Cardiac ventricle fibroblast (primary cell): ENCODE results near the gene CADM4. TPM values are rescaled to one million over a fixed set of nuclear protein-coding genes. Genes with fewer than 3 reads are reported as not detected.

Experiments
- total RNA-seq: library from RNA; depleted of rRNA; stranded (reverse); fragments of >200 nt; gene quantifications from 2 replicates; pipeline ENCODE4 v1.2.3, GENCODE V29; 2015

CADM4 gene, protein sequence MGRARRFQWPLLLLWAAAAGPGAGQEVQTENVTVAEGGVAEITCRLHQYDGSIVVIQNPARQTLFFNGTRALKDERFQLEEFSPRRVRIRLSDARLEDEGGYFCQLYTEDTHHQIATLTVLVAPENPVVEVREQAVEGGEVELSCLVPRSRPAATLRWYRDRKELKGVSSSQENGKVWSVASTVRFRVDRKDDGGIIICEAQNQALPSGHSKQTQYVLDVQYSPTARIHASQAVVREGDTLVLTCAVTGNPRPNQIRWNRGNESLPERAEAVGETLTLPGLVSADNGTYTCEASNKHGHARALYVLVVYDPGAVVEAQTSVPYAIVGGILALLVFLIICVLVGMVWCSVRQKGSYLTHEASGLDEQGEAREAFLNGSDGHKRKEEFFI
- total RNA-seq: 0.81 and 1.2 TPM in 2 replicates

DNA sequence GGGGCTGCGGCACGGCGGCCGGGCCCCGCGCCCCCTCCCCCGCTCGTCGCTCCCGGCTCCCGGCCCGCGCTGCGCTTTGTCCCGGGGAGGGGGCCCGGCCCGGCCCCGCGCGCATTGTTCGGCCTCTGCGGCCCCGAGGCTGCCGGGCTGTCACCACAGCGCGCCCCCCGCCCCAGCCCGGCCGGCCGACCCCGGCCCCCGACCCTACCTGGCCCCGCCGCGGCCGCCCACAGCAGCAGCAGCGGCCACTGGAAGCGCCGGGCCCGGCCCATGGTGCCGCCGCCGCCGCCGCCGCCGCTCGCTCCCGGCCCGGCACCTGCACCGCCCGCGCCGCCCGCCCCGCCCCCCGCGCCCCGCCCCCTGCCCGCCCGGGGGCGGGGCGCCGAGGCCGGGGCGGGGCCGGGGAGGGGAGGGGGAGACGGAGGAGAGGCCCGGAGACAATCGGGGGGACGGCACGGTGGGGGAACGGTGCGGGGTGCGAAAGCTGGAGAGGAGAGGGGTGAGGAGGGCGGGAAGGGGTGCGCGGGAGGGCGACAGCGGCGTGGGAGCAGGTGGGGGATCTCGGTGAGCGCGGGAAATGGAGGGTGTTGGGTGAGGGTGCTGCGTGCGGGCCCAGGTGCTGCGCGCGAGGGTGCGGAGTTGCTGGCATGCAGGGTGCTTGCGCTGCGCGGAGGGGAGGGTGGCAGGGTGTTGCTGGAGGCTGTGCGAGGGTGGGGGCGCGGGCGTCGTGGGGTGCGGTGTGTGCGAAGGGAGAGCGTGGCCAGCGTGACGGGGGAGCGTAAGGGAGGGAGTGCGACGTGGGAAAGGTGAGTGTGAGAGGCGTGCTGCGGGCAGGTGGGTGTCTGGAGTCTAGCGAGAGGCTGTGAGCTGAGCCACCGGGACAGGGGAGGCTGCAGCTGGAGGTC lies at the start of gene CADM4:
Gene CADM4 (minus strand): TSS at position 332 of the 905 bp plus-strand sequence. CDS start 60 bp downstream, at position 272.

GRCh38 chr19:43619262-43620060 lies 20.2 kb downstream of the CADM4 start, which contains the start of gene ZNF428:
Gene ZNF428 (minus strand): TSS chr19:43619629. CDS start chr19:43614304, 5,325 bp downstream.

GRCh38 chr19:43611788-43612187 lies 27.9 kb downstream of the CADM4 start, which contains the start of gene SRRM5:
Gene SRRM5 (plus strand): TSS chr19:43612088. CDS start chr19:43612122, 34 bp downstream.

DNA sequence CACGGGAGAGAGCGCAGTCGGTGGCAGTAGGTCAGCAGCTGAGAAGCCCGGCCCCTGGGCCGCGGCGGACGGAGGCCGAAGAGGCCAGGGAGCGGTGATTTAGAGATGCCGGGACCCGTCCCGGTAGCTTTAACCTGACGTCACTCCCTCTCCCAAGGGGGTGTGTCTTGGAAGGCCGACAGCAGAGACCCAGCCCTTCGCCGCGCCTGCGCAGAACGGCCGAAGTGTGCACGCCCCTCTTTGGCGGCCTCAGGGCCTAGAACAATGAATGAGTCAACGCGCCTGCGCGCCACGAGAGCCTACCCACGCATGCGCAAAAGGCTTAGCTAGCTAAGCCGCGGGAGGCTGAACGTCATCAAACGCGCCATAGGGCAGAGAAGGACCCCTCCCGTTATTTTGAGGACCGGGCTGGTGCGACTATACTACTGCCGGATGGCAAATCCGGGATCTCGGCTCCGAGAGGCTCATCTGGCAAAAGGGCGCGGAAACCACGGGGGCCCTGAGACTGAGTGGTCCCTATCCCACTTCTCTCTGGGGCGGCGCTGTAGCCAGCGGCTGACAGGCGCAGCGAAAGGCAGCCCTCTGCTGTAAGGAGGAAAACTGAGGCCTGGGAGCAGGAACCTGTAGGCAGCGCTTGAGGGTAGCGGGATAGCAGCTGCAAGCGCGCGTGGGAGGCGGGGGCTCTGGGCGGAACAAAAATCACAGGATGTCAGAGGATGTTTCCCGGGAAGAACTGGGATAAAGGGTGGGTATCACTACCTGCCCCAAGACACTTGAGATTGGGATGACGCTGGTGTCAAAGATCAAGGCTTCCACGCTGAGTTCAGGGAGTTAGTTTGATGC lies 43.4 kb downstream of the CADM4 start, which contains the start of the genes IRGQ and ZNF576:
Gene IRGQ (minus strand): TSS at position 136 of the 843 bp plus-strand sequence. CDS start 796 bp downstream, outside the sequence.
Gene ZNF576 (plus strand): TSS at position 597 of the 843 bp plus-strand sequence. CDS start 514 bp downstream, outside the sequence.

DNA sequence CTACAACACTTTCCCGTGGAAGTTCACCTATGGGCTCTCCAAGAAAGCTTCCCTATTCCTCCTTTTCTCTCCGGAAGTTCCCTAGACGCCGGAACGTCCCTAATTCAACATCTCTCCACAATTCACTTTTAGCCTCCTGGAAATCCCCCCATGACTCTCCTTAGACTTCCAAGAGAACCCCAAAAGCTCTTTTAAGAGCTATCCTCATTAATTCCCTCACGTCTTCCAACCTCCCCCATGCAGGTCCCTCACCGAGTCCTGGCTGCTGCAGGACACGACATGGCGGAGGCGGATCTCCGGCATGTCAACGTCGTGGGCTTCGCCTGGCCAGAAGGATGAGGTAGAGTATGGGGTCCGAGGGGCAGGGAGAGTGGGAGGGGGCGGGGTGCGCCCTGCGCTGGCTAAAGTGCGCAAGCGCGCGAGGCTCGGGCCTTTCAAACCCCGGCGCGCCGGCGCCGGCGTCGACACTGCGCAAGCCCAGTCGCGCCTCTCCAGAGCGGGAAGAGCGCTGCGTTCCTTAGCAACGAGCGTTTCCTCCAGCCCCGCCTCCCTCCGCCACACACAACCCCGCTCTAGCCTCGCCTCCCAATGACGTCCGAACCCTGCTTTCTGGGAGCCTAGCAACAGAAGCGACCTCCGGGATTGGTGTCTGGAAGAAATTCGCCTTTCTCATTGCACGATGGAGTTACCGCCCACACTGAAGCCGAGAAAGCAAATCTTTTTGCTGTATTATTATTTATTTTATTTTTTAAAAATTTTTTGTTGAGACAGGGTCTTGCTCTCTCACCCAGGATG lies 64.3 kb downstream of the CADM4 start, which contains the start of the genes PINLYP and XRCC1:
Gene PINLYP (plus strand): TSS at position 646 of the 795 bp plus-strand sequence. CDS start 1,391 bp downstream, outside the sequence.
Gene XRCC1 (minus strand): TSS at position 372 of the 795 bp plus-strand sequence. CDS start 69 bp downstream, at position 303.

Other genes with a start within 250 kb of the CADM4 start
- not detected in 2 replicates for gene TEX101, start 225.0 kb downstream of the CADM4 start, total RNA-seq
- gene LYPD3, start 174.2 kb downstream of the CADM4 start, total RNA-seq: 0.44 and 0.75 TPM in 2 replicates
- 5.9 and 14.7 TPM in 2 replicates for gene PHLDB3, start 135.1 kb downstream of the CADM4 start, total RNA-seq
- gene ETHE1, start 112.6 kb downstream of the CADM4 start, total RNA-seq: 30.5 and 39.4 TPM in 2 replicates
- 0.15 and 0.25 TPM in 2 replicates for gene ZNF575, start 106.7 kb downstream of the CADM4 start, total RNA-seq
- 17.7 and 23.3 TPM in 2 replicates for gene XRCC1, start 64.3 kb downstream of the CADM4 start, total RNA-seq
- gene PINLYP, start 64.0 kb downstream of the CADM4 start, total RNA-seq: 1.4 and 1.9 TPM in 2 replicates
- 10.7 and 36.8 TPM in 2 replicates for gene IRGQ, start 43.7 kb downstream of the CADM4 start, total RNA-seq
- 7.0 and 12.8 TPM in 2 replicates for gene ZNF576, start 43.3 kb downstream of the CADM4 start, total RNA-seq
- 0.06 TPM in 1 of 2 replicates, not detected in the other for gene SRRM5, start 27.8 kb downstream of the CADM4 start, total RNA-seq
- gene ZNF428, start 20.2 kb downstream of the CADM4 start, total RNA-seq: 38.2 and 38.6 TPM in 2 replicates
- 36.4 and 50.4 TPM in 2 replicates for gene PLAUR, start 30.3 kb upstream of the CADM4 start, total RNA-seq
- gene IRGC, start 76.2 kb upstream of the CADM4 start, total RNA-seq: not detected in 2 replicates
- gene SMG9, start 115.1 kb upstream of the CADM4 start, total RNA-seq: 12.7 and 15.5 TPM in 2 replicates
- not detected in 2 replicates for gene KCNN4, start 141.1 kb upstream of the CADM4 start, total RNA-seq
- 1.00 and 1.5 TPM in 2 replicates for gene LYPD5, start 162.6 kb upstream of the CADM4 start, total RNA-seq
- gene ZNF283, start 187.5 kb upstream of the CADM4 start, total RNA-seq: 3.2 and 5.5 TPM in 2 replicates
- gene ZNF404, start 244.1 kb upstream of the CADM4 start, total RNA-seq: 1.7 and 2.4 TPM in 2 replicates